Breast epithelium (tissue), 4 donors: ENCODE results near the gene ZFYVE16. TPM values are rescaled to one million over a fixed set of nuclear protein-coding genes. Genes with fewer than 3 reads are reported as not detected.
A peak's percentile ranks its signal among the peaks of the same experiment; 100 is the strongest.
"Not testable (repeated sequence)": the region's sequence is repeated elsewhere in the genome, so short reads cannot be mapped to it uniquely, and the experiment has no call there.

Experiments used
- DNase-seq, 2 donors: peaks; one replicate each; pipeline ENCODE4 v3.0.0-alpha.2; 2019; ENCODE audit warnings: low spot score in 2 of 2
- H3K27ac ChIP-seq, 2 donors: fragments of 200-600 bp; sonication (generic) in 1 of 2; one replicate each; pipeline ENCODE4 v1.5.1; 2016 to 2019; ENCODE audit warnings: mild to moderate bottlenecking in 1 of 2
- H3K27me3 ChIP-seq, 2 donors: fragments of 200-600 bp; sonication (generic) in 1 of 2; one replicate each; pipeline versions ENCODE4 v1.5.1 to v1.6.0; 2017 to 2019; ENCODE audit warnings: control low read depth in 1 of 2, mild to moderate bottlenecking in 1 of 2
- H3K36me3 ChIP-seq: fragments of 200-600 bp; one replicate; pipeline ENCODE4 v1.5.1; 2019
- H3K4me1 ChIP-seq, 2 donors: fragments of 200-600 bp; sonication (generic); one replicate each; pipeline ENCODE4 v1.5.1; 2016 to 2019; ENCODE audit warnings: control low read depth in 1 of 2
- H3K4me3 ChIP-seq, 3 donors: fragments of 200-600 bp; sonication (generic); 1 replicate in 2 of 3; 2 replicates in 1 of 3; pipeline ENCODE4 v1.5.1; 2016 to 2019; ENCODE audit warnings: mild to moderate bottlenecking in 3 of 3, moderate library complexity in 2 of 3
- H3K9me3 ChIP-seq, 2 donors: fragments of 200-600 bp; sonication (generic) in 1 of 2; one replicate each; pipeline ENCODE4 v1.5.1; 2016 to 2019; ENCODE audit warnings: control low read depth in 1 of 2
- CTCF ChIP-seq, 3 donors: fragments of 450-650 bp; IDR thresholded peaks; one replicate each; pipeline ENCODE4 v1.5.1; 2016 to 2017; ENCODE audit warnings: antibody characterized with exemption in 3 of 3, mild to moderate bottlenecking in 3 of 3, moderate library complexity in 3 of 3
- POLR2A ChIP-seq: fragments of 450-650 bp; IDR thresholded peaks from one replicate; pipeline ENCODE4 v1.6.1; 2016; ENCODE audit warnings: antibody characterized with exemption, mild to moderate bottlenecking, moderate library complexity
- POLR2AphosphoS5 ChIP-seq, 3 donors: sonication (generic); formaldehyde crosslinking; IDR thresholded peaks; one replicate each; pipeline ENCODE4 v1.6.1; 2017; ENCODE audit warnings: antibody characterized with exemption in 3 of 3
- intact Hi-C: fragments of 100-400 bp; cut with DNase I; formaldehyde crosslinking; loops from one replicate; pipeline ENCODE4 v1.15.1; 2023; ENCODE audit warnings: low total_unique reads
- total RNA-seq, 3 donors: library from RNA; depleted of rRNA; stranded (reverse); fragments of >200 nt; gene quantifications; one replicate each; pipeline ENCODE4 v1.1.0, GENCODE V29; 2016

The ZFYVE16 gene
- total RNA-seq, 3 donors from 2014 or later = 28.0 to 61.9 (median 50.5) TPM

DNA sequence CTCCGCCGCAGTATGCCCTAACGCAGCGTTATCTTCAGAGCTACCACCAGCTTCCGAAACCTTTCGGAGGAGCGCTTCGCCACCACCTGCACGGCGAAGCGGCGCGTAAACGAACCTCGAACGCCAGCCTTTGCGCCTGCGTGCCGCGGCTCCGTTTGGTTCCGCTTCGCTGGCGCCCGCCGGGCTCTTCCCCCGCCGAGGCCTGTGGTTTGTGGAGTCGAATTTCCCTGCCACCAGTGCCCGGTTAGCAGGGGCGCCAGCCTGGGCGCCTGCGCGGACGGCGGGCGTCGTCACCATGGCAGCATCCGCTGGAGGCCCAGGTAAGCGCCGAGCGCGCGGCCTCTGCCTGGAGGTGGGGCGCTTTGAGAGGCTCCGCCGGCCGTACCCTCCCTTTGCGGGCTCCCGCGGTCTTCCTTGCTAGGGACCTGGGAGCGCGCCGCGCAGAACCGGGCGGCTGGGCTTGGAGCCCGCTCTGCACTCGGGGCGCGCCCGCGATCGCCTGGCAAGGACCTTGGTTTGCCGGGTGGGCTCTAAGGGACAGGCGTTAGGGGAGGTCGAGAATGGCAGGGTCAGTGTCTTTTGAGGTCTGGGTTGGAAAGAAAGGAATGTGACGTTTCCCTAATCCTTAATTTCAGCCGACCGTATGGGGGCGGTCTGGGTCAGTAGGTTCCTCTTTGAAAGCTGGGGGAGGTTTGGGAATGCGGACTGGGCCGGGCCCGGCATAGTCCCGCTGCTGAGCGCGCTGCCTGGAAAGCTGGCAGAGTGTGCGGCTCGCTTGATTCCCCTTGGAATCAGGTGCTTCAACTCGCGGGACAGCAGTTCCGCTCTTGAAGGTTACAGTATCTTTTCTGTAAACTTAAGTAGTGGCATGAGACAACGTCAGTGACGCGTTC, 80.2 kb downstream of the ZFYVE16 start, which contains the start of gene FAM151B:
Gene FAM151B (plus strand): TSS at position 272 of the 893 bp plus-strand sequence. CDS start 24 bp downstream, at position 296.
- H3K36me3 ChIP-seq = no peaks in the 10 kb centered on the region
- H3K27me3 ChIP-seq = no peaks in the 10 kb centered on the region
- H3K4me3 ChIP-seq = peak within 1 kb of the TSS; percentile 66 to 72 (median 70)
- H3K4me1 ChIP-seq = no peaks in the 10 kb centered on the region
- peaks cover 5 to 14% of the 10 kb centered on the region in 2 donors for H3K9me3 ChIP-seq
- TF ChIP-seq CTCF (IDR thresholded peaks at IDR 0.05) = peak in 1 of 3 donors; percentile 9
- TF ChIP-seq POLR2A = no peak
- TF ChIP-seq POLR2AphosphoS5 (IDR thresholded peaks at IDR 0.05) = peak in 2 of 3 donors; percentile 17 to 60
- peak within 1 kb of the TSS; percentile 64 to 87 for H3K27ac ChIP-seq
- peak; percentile 90 to 91 for DNase-seq
- intact Hi-C loops = no loop called here

DNA sequence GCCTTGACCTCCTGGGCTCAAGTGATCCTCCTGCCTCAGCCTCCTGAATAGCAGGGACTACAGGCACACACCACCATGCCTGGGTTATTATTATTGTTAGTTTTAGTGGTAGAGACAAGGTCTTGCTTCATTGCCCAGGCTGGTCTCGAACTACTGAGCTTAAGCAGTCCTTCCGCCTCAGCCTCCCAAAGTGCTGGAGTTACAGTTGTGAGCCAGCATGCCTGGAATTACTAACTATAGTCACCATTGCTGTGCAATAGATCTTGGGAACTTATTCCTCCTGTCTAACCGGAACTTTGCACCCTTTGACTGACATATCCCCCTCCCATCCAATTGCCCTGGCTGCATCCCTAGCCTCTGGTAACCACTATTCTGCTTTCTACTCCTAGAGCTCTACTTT, 83.4 kb downstream of the ZFYVE16 start:
- TF ChIP-seq CTCF (IDR thresholded peaks at IDR 0.05) = no peak
- TF ChIP-seq POLR2A = no peak
- TF ChIP-seq POLR2AphosphoS5 (IDR thresholded peaks at IDR 0.05) = no peak
- Histone ChIP-seq H3K27me3 (no peaks in the 10 kb centered on the region), H3K27ac (no peak overlapping the region), H3K36me3 (no peaks in the 10 kb centered on the region), H3K9me3 (no peaks in the 10 kb centered on the region), H3K4me1 (no peaks in the 10 kb centered on the region), H3K4me3 (no peak overlapping the region)
- no peak for DNase-seq
- intact Hi-C loops = no loop called here

DNA sequence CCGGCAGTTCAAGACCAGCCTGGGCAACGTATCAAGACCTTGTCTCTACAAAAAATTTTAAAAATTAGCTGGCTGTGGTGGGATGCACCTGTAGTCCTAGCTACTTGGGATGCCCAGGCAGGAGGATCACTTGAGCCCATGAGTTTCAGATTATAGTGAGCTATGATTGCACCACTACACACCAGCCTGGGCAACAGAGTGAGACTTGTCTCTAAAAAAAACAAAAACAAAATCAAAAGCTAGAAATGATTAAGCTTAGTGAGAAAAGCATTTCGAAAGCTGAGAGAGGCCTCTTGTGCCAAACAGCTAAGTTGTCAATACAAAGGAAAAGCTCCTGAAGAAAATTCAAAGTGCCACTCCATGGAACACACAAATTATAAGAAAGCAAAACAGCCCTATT, 84.9 kb downstream of the ZFYVE16 start:
- intact Hi-C loops = no loop called here
- no peaks in the 10 kb centered on the region for H3K9me3 ChIP-seq
- no peak overlapping the region for H3K4me3 ChIP-seq
- TF ChIP-seq CTCF (IDR thresholded peaks at IDR 0.05) (no peak), POLR2A (no peak), POLR2AphosphoS5 (IDR thresholded peaks at IDR 0.05) (no peak)
- no peaks in the 10 kb centered on the region for H3K4me1 ChIP-seq
- H3K27me3 ChIP-seq = no peaks in the 10 kb centered on the region
- no peak for DNase-seq
- H3K36me3 ChIP-seq = no peaks in the 10 kb centered on the region
- peak overlapping the region; percentile 22 to 55 for H3K27ac ChIP-seq

DNA sequence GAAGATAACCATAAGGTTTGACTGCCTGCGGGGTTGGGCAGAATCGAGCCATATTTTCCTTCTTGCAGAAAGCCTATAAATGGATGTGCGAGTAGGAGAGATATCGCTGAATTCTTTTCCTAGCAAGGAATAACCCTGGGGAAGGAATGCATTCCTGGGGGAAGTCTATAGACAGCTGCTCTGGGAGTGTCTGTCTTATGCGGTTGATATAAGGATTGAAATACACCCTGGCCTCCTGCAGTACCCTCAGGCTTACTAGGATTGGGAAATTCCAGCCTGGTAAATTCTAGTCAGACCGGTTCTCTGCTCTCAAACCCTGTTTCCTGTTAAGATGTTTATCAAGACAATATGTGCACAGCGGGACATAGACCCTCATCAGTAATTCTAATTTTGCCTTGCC, 85.6 kb downstream of the ZFYVE16 start:
- H3K9me3 ChIP-seq, H3K4me3 ChIP-seq, H3K27me3 ChIP-seq, H3K4me1 ChIP-seq, intact Hi-C loops, H3K36me3 ChIP-seq: not testable (repeated sequence)
- peak overlapping the region; percentile 22 to 55 for H3K27ac ChIP-seq
- peak in 1 of 2 donors; percentile 50 for DNase-seq

DNA sequence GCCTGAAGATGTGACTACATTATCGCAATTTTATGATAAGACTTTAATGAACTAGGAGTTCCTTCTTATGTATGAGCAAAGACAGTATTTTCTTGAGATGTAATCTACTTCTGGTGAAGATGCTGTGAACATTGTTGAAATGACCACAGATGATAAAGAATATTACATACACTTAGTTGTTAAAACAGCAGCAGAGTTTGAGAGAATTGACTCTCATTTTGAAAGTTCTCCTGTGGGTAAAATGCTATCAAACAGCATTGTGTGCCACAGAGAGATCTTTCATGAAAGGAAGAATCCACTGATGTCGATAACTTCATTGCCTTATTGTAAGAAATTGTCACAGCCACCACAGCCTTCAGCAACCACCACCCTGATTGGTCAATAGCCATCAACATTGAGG, 88.0 kb downstream of the ZFYVE16 start:
- intact Hi-C loops = no loop called here
- no peak for TF ChIP-seq POLR2A
- TF ChIP-seq CTCF (IDR thresholded peaks at IDR 0.05) = no peak
- TF ChIP-seq POLR2AphosphoS5 (IDR thresholded peaks at IDR 0.05) = no peak
- DNase-seq = no peak
- no peaks in the 10 kb centered on the region for H3K9me3 ChIP-seq
- H3K36me3 ChIP-seq = no peaks in the 10 kb centered on the region
- H3K27ac ChIP-seq = no peak overlapping the region
- H3K4me3 ChIP-seq = no peak overlapping the region
- H3K27me3 ChIP-seq = no peaks in the 10 kb centered on the region
- no peaks in the 10 kb centered on the region for H3K4me1 ChIP-seq
